ENCODE results near the gene GTPBP10. TPM values are rescaled to one million over a fixed set of nuclear protein-coding genes. Genes with fewer than 3 reads are reported as not detected.

Gene GTPBP10
- total and polyA plus RNA-seq, 2 of the 13 experiments (the other 11 are each of a cell fraction or from before 2014, with no cell fraction given), result 13.3 to 38.7 TPM

GRCh38 chr7:90303241-90303640, 43.3 kb upstream of the GTPBP10 start (continued):
- TF ChIP-seq TRAFD1 (CRISPR knock-in tag; IDR thresholded peaks at IDR 0.05; ENCODE audit: borderline replicate concordance), result no peak
- no peak for TF ChIP-seq GTF2F1 (IDR thresholded peaks at IDR 0.05; ENCODE audit: low read length)
- TF ChIP-seq ZNF496 (CRISPR knock-in tag; IDR thresholded peaks at IDR 0.05; ENCODE audit: insufficient replicate concordance), result no peak
- TF ChIP-seq NR3C1 (CRISPR knock-in tag; IDR thresholded peaks at IDR 0.05), result no peak
- no peak for TF ChIP-seq ZNF644 (CRISPR knock-in tag; IDR thresholded peaks at IDR 0.05; ENCODE audit: low read depth)
- TF ChIP-seq ZNF7 (CRISPR knock-in tag; IDR thresholded peaks at IDR 0.05), result no peak
- TF ChIP-seq ZNF75D (CRISPR knock-in tag; IDR thresholded peaks at IDR 0.05; ENCODE audit: borderline replicate concordance), result no peak
- TF ChIP-seq ZNF205 (CRISPR knock-in tag; IDR thresholded peaks at IDR 0.05), result no peak

- in situ Hi-C loops (cut with HindIII; ENCODE audit: extremely low pct_ligation_motif_present, low pct_unique_long_range_greater_than_20kb) (no loop called here), intact Hi-C loops (cut with micrococcal nuclease; ENCODE audit: unreplicated experiment) (loop anchor here (10.0 kb wide), 1 partner anchor 465 kb away; no protein-coding TSS in a partner anchor)
- Histone ChIP-seq H3K4me1 (ENCODE audit: insufficient read depth, low read length) (peaks cover 13% of the 10 kb centered on the region; the same call in 1 of the 2 replicates), H4K20me1 (ENCODE audit: insufficient read depth, low read length) (no peaks in the 10 kb centered on the region), H3K79me2 (ENCODE audit: insufficient read depth, low read length) (no peaks in the 10 kb centered on the region), H3K9ac (ENCODE audit: insufficient read depth, low read depth, low read length) (no peak overlapping the region), H3K27ac (ENCODE audit: extremely low read length, insufficient read depth, low read length) (no peak overlapping the region), H3K4me2 (ENCODE audit: low read depth, low read length) (no peak overlapping the region), H2AFZ (ENCODE audit: low read length) (no peak overlapping the region), H3K9me3 (ENCODE audit: low read length) (no peaks in the 10 kb centered on the region), H3K4me3 (replicated peaks in 1 of 3; ENCODE audit: insufficient read depth in 1 of 3, low read depth in 2 of 3, low read length in 3 of 3) (no peak overlapping the region), H3K36me3 (replicated peaks in 1 of 2; ENCODE audit: control insufficient read depth in 1 of 2, insufficient read depth in 2 of 2, low read length in 2 of 2) (no peaks in the 10 kb centered on the region), H3K27me3 (ENCODE audit: control insufficient read depth in 1 of 2, insufficient read depth in 2 of 2, low read length in 2 of 2) (no peaks in the 10 kb centered on the region)
- ATAC-seq (no peak), FAIRE-seq (no peak), DNase-seq (ENCODE audit: low spot score) (no peak)
- WGBS (ENCODE audit: low lambda C conversion rate), result 83% methylated on average over 5 of the region's 5 CpGs
- no TSS peak for BruUV-seq (replicated peaks)
- ChIA-PET POLR2A (no interaction called here), CTCF (ENCODE audit: low intra/inter-chr PET ratio, low total read pairs) (no interaction called here)
- no peak for TF ChIP-seq KLF11 (CRISPR knock-in tag; IDR thresholded peaks at IDR 0.05)
- no peak for TF ChIP-seq ZNF629 (CRISPR knock-in tag; conservative IDR thresholded peaks at IDR 0.05)
- TF ChIP-seq ZBTB21 (CRISPR knock-in tag; IDR thresholded peaks at IDR 0.05), result no peak
- TF ChIP-seq EZH2 (conservative IDR thresholded peaks at IDR 0.05; ENCODE audit: low read depth, low read length), result no peak
- no peak for TF ChIP-seq HHEX (CRISPR knock-in tag; IDR thresholded peaks at IDR 0.05)
- no peak for TF ChIP-seq GATA4 (IDR thresholded peaks at IDR 0.05; ENCODE audit: borderline replicate concordance, low read depth)
- no peak for TF ChIP-seq ZNF737 (CRISPR knock-in tag; IDR thresholded peaks at IDR 0.05; ENCODE audit: borderline replicate concordance)
- TF ChIP-seq, protein P1, sequence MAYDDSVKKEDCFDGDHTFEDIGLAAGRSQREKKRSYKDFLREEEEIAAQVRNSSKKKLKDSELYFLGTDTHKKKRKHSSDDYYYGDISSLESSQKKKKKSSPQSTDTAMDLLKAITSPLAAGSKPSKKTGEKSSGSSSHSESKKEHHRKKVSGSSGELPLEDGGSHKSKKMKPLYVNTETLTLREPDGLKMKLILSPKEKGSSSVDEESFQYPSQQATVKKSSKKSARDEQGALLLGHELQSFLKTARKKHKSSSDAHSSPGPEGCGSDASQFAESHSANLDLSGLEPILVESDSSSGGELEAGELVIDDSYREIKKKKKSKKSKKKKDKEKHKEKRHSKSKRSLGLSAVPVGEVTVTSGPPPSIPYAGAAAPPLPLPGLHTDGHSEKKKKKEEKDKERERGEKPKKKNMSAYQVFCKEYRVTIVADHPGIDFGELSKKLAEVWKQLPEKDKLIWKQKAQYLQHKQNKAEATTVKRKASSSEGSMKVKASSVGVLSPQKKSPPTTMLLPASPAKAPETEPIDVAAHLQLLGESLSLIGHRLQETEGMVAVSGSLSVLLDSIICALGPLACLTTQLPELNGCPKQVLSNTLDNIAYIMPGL (CRISPR knock-in tag; IDR thresholded peaks at IDR 0.05; ENCODE audit: borderline replicate concordance in 1 of 2, low read depth in 1 of 2), result no peak
- TF ChIP-seq TSC22D2 (CRISPR knock-in tag; IDR thresholded peaks at IDR 0.05; ENCODE audit: borderline replicate concordance), result no peak
- no peak for TF ChIP-seq CEBPB (IDR thresholded peaks at IDR 0.05; ENCODE audit: borderline replicate concordance, low read depth, low read length)
- TF ChIP-seq ZNF7 (CRISPR knock-in tag; IDR thresholded peaks at IDR 0.05), result no peak
- no peak for TF ChIP-seq ZBTB43 (CRISPR knock-in tag; conservative IDR thresholded peaks at IDR 0.05)
- no peak for TF ChIP-seq KDM6A (CRISPR knock-in tag; IDR thresholded peaks at IDR 0.05; ENCODE audit: low read depth)
- TF ChIP-seq ZNF570 (CRISPR knock-in tag; IDR thresholded peaks at IDR 0.05; ENCODE audit: borderline replicate concordance), result no peak
- TF ChIP-seq PITX1 (CRISPR knock-in tag; IDR thresholded peaks at IDR 0.05), result no peak
Observed at GRCh38 chr7:90309872-90310271, 36.6 kb upstream of the GTPBP10 start.
